SK-N-SH treated with all-trans-retinoic acid at 6 μM for 48 hours (cell line): ENCODE measurements around the gene CD2.
"Not testable (repeated sequence)": the region's sequence is repeated elsewhere in the genome, so short reads cannot be mapped to it uniquely, and the experiment has no call there.

Source experiments
- ATAC-seq: fragments of 200-7000 bp; cut with Tn5 transposase; 3 replicates; pipeline ENCODE4 v1.9.1; 2020; ENCODE audit warnings: mild to moderate bottlenecking, moderate library complexity
- CSDC2 ChIP-seq: fragments of 250-450 bp; sonication (Bioruptor Pico); IDR thresholded peaks from 2 replicates; pipeline ENCODE4 v1.5.0; 2020; ENCODE audit warnings: mild to moderate bottlenecking, moderate library complexity
- GLIS3 ChIP-seq: fragments of 250-450 bp; sonication (Bioruptor Pico); IDR thresholded peaks from 2 replicates; pipeline ENCODE4 v1.5.0; 2020; ENCODE audit warnings: mild to moderate bottlenecking, moderate library complexity
- ISL1 ChIP-seq: fragments of 250-450 bp; sonication (Bioruptor Pico); IDR thresholded peaks from 2 replicates; pipeline ENCODE4 v2.1.2; 2022; ENCODE audit warnings: mild to moderate bottlenecking, moderate library complexity
- OSR1 ChIP-seq: fragments of 250-450 bp; sonication (Bioruptor Pico); IDR thresholded peaks from 2 replicates; pipeline ENCODE4 v1.8.0; 2022; ENCODE audit warnings: moderate library complexity, mild to moderate bottlenecking, inconsistent platforms
- PPARA ChIP-seq: fragments of 250-450 bp; sonication (Bioruptor Pico); IDR thresholded peaks from 2 replicates; pipeline ENCODE4 v1.5.0; 2020; ENCODE audit warnings: mild to moderate bottlenecking, borderline replicate concordance
- RARB ChIP-seq: fragments of 250-450 bp; sonication (Bioruptor Pico); IDR thresholded peaks from 2 replicates; pipeline ENCODE4 v1.8.0; 2021; ENCODE audit warnings: mild to moderate bottlenecking, moderate library complexity
- SNAI2 ChIP-seq: fragments of 250-450 bp; sonication (Bioruptor Pico); IDR thresholded peaks from 2 replicates; pipeline ENCODE4 v1.5.0; 2020; ENCODE audit warnings: mild to moderate bottlenecking, moderate library complexity
- TCF4 ChIP-seq: fragments of 250-450 bp; sonication (Bioruptor Pico); IDR thresholded peaks from 2 replicates; pipeline ENCODE4 v1.8.0; 2021; ENCODE audit warnings: mild to moderate bottlenecking, moderate library complexity, borderline replicate concordance
- TOX ChIP-seq: fragments of 250-450 bp; sonication (Bioruptor Pico); IDR thresholded peaks from 2 replicates; pipeline ENCODE4 v1.8.0; 2021; ENCODE audit warnings: mild to moderate bottlenecking, moderate library complexity, borderline replicate concordance
- ZC3H10 ChIP-seq: fragments of 250-450 bp; sonication (Bioruptor Pico); IDR thresholded peaks from 2 replicates; pipeline ENCODE4 v1.5.1; 2021; ENCODE audit warnings: mild to moderate bottlenecking, moderate library complexity
- ZFP3 ChIP-seq: fragments of 250-450 bp; sonication (Bioruptor Pico); IDR thresholded peaks from 2 replicates; pipeline ENCODE4 v1.5.0; 2020; ENCODE audit warnings: mild to moderate bottlenecking, moderate library complexity
- ZFP30 ChIP-seq: fragments of 450-650 bp; formaldehyde crosslinking; IDR thresholded peaks from 2 replicates; pipeline ENCODE4 v1.5.0; 2022; ENCODE audit warnings: mild to moderate bottlenecking, moderate library complexity
- ZNF565 ChIP-seq: fragments of 450-650 bp; formaldehyde crosslinking; conservative IDR thresholded peaks from 2 replicates; pipeline ENCODE4 v1.5.0; 2020; ENCODE audit warnings: low read depth, mild to moderate bottlenecking, moderate library complexity
- ZNF70 ChIP-seq: fragments of 450-650 bp; formaldehyde crosslinking; IDR thresholded peaks from 2 replicates; pipeline ENCODE4 v1.5.0; 2020; ENCODE audit warnings: mild to moderate bottlenecking, moderate library complexity
- ZNF8 ChIP-seq: fragments of 450-650 bp; formaldehyde crosslinking; IDR thresholded peaks from 2 replicates; pipeline ENCODE4 v1.5.0; 2020; ENCODE audit warnings: mild to moderate bottlenecking, moderate library complexity
- TF ChIP-seq, protein P1 (sequence below): fragments of 250-450 bp; sonication (Bioruptor Pico); IDR thresholded peaks from 2 replicates; pipeline ENCODE4 v1.8.0; 2020; ENCODE audit warnings: mild to moderate bottlenecking, moderate library complexity, borderline replicate concordance
- TF ChIP-seq, protein P2 (sequence below): fragments of 250-450 bp; sonication (Bioruptor Pico); IDR thresholded peaks from 2 replicates; pipeline ENCODE4 v1.5.1; 2021; ENCODE audit warnings: mild to moderate bottlenecking, moderate library complexity
- TF ChIP-seq, protein P3 (sequence below): fragments of 250-450 bp; sonication (Bioruptor Pico); IDR thresholded peaks from 2 replicates; pipeline ENCODE4 v1.5.1; 2020; ENCODE audit warnings: low read depth, mild to moderate bottlenecking, moderate library complexity

Gene CD2

DNA sequence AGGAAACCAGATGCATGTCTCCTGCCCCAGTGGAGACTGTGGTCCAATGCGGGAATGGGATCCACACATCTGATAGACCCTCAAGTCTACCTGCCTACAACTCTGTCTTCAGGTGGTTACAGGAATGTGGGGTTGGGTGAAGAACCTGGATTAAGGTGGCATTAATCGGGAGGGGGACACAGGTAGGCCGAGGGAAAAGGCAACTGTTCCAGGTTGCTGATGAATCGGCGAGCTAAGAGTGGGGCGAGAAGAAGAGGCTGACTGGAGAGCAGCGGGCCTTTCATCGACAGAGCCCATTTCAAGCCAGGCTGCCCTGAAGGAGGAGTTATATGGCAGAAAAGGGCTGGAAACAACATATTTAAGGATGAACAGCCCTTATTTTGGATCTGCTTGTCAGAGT lies 836 bp downstream of the CD2 start:
- TF ChIP-seq SNAI2 (CRISPR knock-in tag), result no peak
- TF ChIP-seq ZFP30 (CRISPR knock-in tag), result no peak
- ATAC-seq, result no peak

DNA sequence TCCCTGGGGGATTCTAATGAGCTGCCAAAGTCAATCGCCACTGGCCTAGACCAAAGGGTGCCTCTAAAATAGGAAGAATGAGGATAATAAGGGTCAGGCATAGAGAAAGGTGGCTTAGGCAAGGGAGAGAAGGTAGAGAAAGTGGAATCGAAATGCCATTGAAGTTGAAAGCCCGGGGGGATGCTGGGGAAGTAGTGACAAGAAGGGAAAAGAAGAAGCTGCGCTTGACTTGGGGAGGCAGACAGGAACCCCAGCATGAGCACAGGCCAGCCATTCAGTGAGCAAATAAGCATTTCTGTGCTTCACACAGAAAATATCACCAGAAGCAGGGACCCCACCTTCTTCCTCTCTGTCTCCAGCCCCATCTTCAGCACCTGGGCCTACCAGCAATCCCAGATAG lies 1.5 kb downstream of the CD2 start:
- no peak for TF ChIP-seq GLIS3 (CRISPR knock-in tag)
- no peak for TF ChIP-seq ISL1 (CRISPR knock-in tag)
- no peak for TF ChIP-seq ZC3H10 (CRISPR knock-in tag)
- TF ChIP-seq CSDC2, result no peak
- TF ChIP-seq, protein P1, sequence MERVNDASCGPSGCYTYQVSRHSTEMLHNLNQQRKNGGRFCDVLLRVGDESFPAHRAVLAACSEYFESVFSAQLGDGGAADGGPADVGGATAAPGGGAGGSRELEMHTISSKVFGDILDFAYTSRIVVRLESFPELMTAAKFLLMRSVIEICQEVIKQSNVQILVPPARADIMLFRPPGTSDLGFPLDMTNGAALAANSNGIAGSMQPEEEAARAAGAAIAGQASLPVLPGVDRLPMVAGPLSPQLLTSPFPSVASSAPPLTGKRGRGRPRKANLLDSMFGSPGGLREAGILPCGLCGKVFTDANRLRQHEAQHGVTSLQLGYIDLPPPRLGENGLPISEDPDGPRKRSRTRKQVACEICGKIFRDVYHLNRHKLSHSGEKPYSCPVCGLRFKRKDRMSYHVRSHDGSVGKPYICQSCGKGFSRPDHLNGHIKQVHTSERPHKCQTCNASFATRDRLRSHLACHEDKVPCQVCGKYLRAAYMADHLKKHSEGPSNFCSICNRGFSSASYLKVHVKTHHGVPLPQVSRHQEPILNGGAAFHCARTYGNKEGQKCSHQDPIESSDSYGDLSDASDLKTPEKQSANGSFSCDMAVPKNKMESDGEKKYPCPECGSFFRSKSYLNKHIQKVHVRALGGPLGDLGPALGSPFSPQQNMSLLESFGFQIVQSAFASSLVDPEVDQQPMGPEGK, result no peak
- TF ChIP-seq ZNF8 (CRISPR knock-in tag), result no peak
- TF ChIP-seq OSR1, result no peak
- TF ChIP-seq TOX (CRISPR knock-in tag), result no peak
- TF ChIP-seq ZNF70 (CRISPR knock-in tag), result no peak
- no peak for TF ChIP-seq ZFP3 (CRISPR knock-in tag)
- no peak for TF ChIP-seq TCF4 (CRISPR knock-in tag)
- no peak for TF ChIP-seq RARB (CRISPR knock-in tag)
- TF ChIP-seq, protein P2, sequence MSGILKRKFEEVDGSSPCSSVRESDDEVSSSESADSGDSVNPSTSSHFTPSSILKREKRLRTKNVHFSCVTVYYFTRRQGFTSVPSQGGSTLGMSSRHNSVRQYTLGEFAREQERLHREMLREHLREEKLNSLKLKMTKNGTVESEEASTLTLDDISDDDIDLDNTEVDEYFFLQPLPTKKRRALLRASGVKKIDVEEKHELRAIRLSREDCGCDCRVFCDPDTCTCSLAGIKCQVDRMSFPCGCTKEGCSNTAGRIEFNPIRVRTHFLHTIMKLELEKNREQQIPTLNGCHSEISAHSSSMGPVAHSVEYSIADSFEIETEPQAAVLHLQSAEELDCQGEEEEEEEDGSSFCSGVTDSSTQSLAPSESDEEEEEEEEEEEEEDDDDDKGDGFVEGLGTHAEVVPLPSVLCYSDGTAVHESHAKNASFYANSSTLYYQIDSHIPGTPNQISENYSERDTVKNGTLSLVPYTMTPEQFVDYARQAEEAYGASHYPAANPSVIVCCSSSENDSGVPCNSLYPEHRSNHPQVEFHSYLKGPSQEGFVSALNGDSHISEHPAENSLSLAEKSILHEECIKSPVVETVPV, result no peak
- no peak for TF ChIP-seq ZNF565
- ATAC-seq, result no peak

DNA sequence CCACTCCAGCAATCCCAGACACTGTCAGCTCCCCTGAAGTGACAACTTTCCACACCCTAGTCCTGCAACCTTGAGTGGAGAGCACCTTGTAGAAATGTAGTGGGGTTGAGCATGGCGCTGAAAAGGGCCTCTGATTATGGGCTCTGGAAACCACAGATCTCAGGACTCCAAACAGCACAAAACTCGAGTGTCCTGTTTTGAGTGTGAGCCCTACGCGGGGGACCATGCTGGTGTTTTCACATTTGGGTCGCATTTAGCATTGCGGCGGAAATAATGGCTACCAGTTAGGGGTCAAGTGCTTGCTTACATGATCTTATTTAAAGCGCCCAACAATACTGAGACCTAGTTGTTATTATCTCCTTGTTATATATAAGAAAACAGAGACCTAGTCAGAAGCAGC lies 1.9 kb downstream of the CD2 start:
- ATAC-seq, result not testable (repeated sequence)

DNA sequence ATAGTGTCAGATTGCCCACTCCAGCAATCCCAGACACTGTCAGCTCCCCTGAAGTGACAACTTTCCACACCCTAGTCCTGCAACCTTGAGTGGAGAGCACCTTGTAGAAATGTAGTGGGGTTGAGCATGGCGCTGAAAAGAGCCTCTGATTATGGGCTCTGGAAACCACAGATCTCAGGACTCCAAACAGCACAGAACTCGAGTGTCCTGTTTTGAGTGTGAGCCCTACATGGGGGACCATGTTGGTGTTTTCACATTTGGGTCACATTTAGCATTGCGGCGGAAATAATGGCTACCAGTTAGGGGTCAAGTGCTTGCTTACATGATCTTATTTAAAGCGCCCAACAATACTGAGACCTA lies 4.2 kb downstream of the CD2 start:
- not testable (repeated sequence) for ATAC-seq

DNA sequence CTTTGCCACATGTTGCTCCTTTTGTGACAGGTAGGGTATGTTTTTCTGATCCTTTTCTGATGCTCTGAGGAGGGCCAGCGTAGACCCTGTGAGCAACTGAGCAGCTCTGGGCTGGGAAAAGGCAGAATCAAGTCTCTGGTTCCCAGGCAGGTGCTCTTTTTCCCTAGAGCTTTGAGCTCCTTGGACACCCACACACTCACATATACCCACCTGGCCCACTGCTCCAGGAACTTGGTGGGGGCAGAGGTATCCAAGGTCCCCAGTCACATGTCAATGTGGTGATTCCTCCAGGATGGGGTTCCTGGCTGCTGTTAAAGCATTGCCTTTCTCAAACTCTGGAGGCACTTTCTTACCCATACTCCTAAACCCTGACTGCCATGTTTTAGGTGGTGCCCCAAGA lies 5.4 kb downstream of the CD2 start:
- TF ChIP-seq TCF4 (CRISPR knock-in tag), result no peak
- ATAC-seq, result no peak

DNA sequence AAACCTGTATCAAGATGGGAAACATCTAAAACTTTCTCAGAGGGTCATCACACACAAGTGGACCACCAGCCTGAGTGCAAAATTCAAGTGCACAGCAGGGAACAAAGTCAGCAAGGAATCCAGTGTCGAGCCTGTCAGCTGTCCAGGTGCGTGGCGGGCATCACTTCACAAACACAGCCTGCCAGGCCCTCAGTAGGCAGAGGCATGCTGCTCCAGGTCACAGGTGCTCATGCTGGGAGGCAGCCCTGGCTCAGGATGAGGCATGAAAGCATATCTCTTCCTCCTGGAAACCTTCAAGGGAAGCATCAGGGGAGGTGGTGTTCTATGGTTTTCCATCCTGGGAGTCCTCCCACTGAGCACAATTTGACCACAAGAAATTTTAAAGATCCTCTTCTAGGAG lies 6.3 kb downstream of the CD2 start:
- TF ChIP-seq ISL1 (CRISPR knock-in tag) (no peak), PPARA (CRISPR knock-in tag) (no peak)
- TF ChIP-seq, protein P1, result no peak
- ATAC-seq, result no peak

DNA sequence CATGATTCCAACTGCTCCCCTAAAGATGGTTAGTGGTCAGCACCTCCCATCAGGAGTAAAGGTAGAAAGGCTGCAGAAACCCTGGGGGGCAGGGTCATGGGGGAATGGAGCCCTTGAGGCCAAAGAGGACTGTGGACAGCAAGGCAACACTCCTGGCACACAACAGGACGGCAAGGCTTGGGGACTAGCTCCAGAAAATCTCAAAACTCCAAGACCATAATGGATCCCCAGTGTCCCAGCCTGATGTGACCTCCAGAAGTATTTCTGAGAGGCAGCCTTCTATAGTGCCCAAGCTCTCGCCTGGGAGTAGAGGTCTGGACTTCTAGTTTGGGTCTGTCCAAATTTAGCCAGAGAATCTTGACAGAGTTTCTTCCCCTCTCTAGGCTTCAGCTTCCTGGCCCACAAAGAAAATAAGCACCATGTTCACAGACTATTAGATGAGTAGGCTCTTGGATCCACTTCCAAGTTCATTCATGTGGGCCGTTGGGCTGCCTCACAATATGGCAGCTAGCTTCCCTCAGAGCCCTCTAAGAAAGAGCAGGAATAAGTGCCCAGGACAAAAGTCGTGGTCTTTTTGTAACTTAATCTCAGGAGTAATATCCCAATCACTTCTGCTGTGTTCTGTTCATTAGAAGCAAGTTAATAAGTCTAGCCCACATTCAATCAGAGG lies 6.9 kb downstream of the CD2 start:
- TF ChIP-seq ZNF8 (CRISPR knock-in tag), result no peak
- TF ChIP-seq, protein P3, sequence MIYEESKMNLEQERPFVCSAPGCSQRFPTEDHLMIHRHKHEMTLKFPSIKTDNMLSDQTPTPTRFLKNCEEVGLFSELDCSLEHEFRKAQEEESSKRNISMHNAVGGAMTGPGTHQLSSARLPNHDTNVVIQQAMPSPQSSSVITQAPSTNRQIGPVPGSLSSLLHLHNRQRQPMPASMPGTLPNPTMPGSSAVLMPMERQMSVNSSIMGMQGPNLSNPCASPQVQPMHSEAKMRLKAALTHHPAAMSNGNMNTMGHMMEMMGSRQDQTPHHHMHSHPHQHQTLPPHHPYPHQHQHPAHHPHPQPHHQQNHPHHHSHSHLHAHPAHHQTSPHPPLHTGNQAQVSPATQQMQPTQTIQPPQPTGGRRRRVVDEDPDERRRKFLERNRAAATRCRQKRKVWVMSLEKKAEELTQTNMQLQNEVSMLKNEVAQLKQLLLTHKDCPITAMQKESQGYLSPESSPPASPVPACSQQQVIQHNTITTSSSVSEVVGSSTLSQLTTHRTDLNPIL (CRISPR knock-in tag), result no peak
- TF ChIP-seq, all 23 proteins: peak for 0
- no peak for ATAC-seq
